Measurements from ENCODE around the gene IMMP1L. TPM values are rescaled to one million over a fixed set of nuclear protein-coding genes. Genes with fewer than 3 reads are reported as not detected.

IMMP1L gene, protein sequence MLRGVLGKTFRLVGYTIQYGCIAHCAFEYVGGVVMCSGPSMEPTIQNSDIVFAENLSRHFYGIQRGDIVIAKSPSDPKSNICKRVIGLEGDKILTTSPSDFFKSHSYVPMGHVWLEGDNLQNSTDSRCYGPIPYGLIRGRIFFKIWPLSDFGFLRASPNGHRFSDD
- total RNA-seq, result 2.0 and 3.7 TPM in 2 replicates

DNA sequence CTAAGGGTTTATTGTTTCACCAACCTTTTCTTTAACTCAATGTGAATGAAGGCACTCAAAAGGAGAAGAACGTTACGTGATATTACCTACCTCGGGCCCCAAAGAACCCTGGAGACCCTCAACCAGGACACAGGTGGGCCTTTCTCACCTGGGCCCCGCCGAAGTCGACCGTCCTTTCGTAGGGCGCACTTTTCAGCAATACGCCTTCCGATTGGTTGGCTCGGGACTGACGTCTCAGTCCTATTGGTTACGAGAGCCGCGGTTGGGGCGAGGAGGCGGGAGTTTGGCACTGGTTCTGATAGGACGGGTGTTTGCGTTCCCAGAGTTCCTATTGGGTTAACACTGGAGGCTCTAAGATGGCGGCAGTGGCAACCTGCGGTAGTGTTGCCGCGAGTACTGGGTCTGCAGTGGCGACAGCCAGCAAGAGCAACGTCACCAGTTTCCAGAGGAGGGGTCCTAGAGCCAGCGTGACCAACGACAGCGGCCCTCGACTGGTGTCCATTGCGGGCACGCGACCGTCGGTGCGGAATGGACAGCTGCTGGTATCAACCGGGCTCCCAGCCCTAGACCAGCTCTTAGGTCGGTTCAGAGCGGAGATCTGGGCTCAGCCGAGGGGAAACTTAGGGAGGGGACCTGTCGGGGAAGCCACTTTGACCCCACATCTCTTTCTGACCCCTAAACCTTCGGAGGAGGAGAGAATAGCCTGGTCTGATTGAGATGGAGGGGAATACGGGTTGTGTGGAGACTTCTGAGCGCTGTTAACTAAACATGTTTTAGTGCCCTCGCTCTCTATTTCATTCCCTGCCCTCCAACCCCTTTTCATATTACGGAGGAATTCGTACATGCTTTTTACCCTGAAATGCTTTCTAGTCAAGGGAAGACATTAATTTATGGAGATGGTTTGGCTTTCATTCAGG, at the start of gene IMMP1L, which contains the start of gene ELP4:
Gene IMMP1L, minus strand, starts transcription at position 194 of the 917 bp plus-strand sequence. CDS start 46,346 bp downstream, outside the sequence.
Gene ELP4, plus strand, starts transcription at position 339 of the 917 bp plus-strand sequence. Its CDS starts 18 bp downstream, at position 357.

Other genes starting within 250 kb of the IMMP1L start
- gene DCDC1, start 139.9 kb downstream of the IMMP1L start, total RNA-seq, result 0.47 TPM in 1 of 2 replicates, not detected in the other
- gene DNAJC24, start 139.8 kb downstream of the IMMP1L start, total RNA-seq, result 6.0 and 14.6 TPM in 2 replicates
- gene ELP4, start 145 bp upstream of the IMMP1L start, total RNA-seq, result 16.7 and 22.9 TPM in 2 replicates

Data from pericardium fibroblast (primary cell).